Endodermal cell (in vitro differentiated cells): ENCODE measurements around the gene PCSK7. TPM values are rescaled to one million over a fixed set of nuclear protein-coding genes. Genes with fewer than 3 reads are reported as not detected.

Source experiments
- DNase-seq: peaks from one replicate; pipeline ENCODE4 v3.0.0-alpha.2; 2017
- H3K27ac ChIP-seq: 2 replicates; pipeline ENCODE4 v1.5.1; 2013; ENCODE audit warnings: mild to moderate bottlenecking, low read depth, low read length, moderate library complexity
- H3K27me3 ChIP-seq: 2 replicates; pipeline ENCODE4 v1.6.1; 2013; ENCODE audit warnings: mild to moderate bottlenecking, low read length, moderate library complexity; ENCODE audit not compliant: insufficient read depth, control insufficient read depth, poor library complexity, severe bottlenecking
- H3K36me3 ChIP-seq: 2 replicates; pipeline ENCODE4 v1.7.0; 2013; ENCODE audit warnings: mild to moderate bottlenecking, low read length, moderate library complexity; ENCODE audit not compliant: control insufficient read depth, insufficient read depth
- H3K4me1 ChIP-seq: one replicate; pipeline ENCODE4 v1.7.0; 2013; ENCODE audit warnings: low read length; ENCODE audit not compliant: control insufficient read depth, insufficient read depth
- H3K4me3 ChIP-seq: 2 replicates; pipeline ENCODE4 v1.5.1; 2013; ENCODE audit warnings: mild to moderate bottlenecking, low read length, moderate library complexity
- H3K9ac ChIP-seq: 2 replicates; pipeline ENCODE4 v1.6.1; 2013; ENCODE audit warnings: mild to moderate bottlenecking, low read length, moderate library complexity; ENCODE audit not compliant: poor library complexity, severe bottlenecking; ENCODE audit errors: extremely low read depth
- H3K9me3 ChIP-seq: 2 replicates; pipeline ENCODE4 v1.6.1; 2013; ENCODE audit warnings: mild to moderate bottlenecking, low read length, moderate library complexity; ENCODE audit not compliant: control insufficient read depth
- H3K27ac Mint-ChIP-seq: 2 replicates; pipeline ENCODE4 v1.8.0; 2020; ENCODE audit warnings: mixed read lengths
- H3K27me3 Mint-ChIP-seq: 2 replicates; pipeline ENCODE4 v1.8.0; 2021; ENCODE audit warnings: mild to moderate bottlenecking, mixed read lengths; ENCODE audit not compliant: insufficient read depth
- H3K36me3 Mint-ChIP-seq: 2 replicates; pipeline ENCODE4 v1.8.0; 2020; ENCODE audit warnings: low read depth, mixed read lengths
- H3K4me1 Mint-ChIP-seq: 2 replicates; pipeline ENCODE4 v1.8.0; 2020; ENCODE audit warnings: mixed read lengths
- H3K4me3 Mint-ChIP-seq: 2 replicates; pipeline ENCODE4 v1.8.0; 2020; ENCODE audit warnings: mild to moderate bottlenecking, moderate library complexity, mixed read lengths
- H3K9me3 Mint-ChIP-seq: 2 replicates; pipeline ENCODE4 v1.8.0; 2020; ENCODE audit warnings: mild to moderate bottlenecking, mixed read lengths
- WGBS, 2 experiments: methylation state at CpG; one replicate each; pipeline versions ENCODE4 v1.1.5 to v1.1.7; 2013; ENCODE audit warnings: missing lambda C conversion rate in 2 of 2, mixed read lengths in 1 of 2; ENCODE audit not compliant: insufficient coverage in 1 of 2, insufficient read length in 1 of 2; 5-methylcytosine and 5-hydroxymethylcytosine counted together
- total RNA-seq, 2 donors: library from RNA; stranded (reverse); fragmentation: NEBNext Ultra II Directional in 1 of 2; extraction: Animal tissue kit (Norgen Biotek cat#: 25700) in 1 of 2; gene quantifications; 2 replicates in 1 of 2; 3 replicates in 1 of 2; pipeline ENCODE4 v1.2.1, GENCODE V29; 2021
- TF ChIP-seq, protein P1 (sequence below): fragments of 200-600 bp; sonication (generic); conservative IDR thresholded peaks from 2 replicates; pipeline ENCODE4 v1.5.0; 2021; ENCODE audit warnings: antibody characterized with exemption, mild to moderate bottlenecking

Gene PCSK7
- total RNA-seq, 2 donors from 2014 or later: 56.5 to 58.6 TPM

DNA sequence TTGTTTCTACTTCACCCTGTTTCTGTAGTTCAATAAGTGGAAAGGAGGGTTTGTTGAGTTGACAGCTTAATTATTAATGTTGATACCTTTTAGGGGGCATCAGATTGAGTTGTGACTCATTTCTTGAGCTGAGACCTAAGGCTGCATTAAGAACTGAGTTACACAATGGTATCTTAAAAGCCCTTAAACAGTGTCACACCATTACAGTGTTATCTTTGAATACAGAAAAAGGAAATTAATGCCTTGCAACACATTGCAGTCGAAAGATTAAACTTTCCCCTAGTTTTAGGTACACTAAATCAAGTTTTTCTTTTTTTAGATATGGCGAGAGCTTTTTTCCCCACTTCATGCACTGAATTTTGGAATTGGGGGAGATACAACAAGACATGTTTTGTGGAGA lies 71.0 kb downstream of the PCSK7 start:
- Mint-ChIP-seq H3K4me1 (peaks cover 8% of the 10 kb centered on the region), H3K27me3 (no peaks in the 10 kb centered on the region), H3K9me3 (no peaks in the 10 kb centered on the region), H3K36me3 (peaks cover 79% of the 10 kb centered on the region), H3K27ac (no peak overlapping the region), H3K4me3 (no peak overlapping the region)
- WGBS, 2 experiments: 80 to 94% methylated on average over 2 of the region's 2 CpGs
- no peak overlapping the region for H3K9ac ChIP-seq
- H3K4me3 ChIP-seq: no peak overlapping the region
- no peak for DNase-seq
- H3K27ac ChIP-seq: no peak overlapping the region
- TF ChIP-seq, protein P1, sequence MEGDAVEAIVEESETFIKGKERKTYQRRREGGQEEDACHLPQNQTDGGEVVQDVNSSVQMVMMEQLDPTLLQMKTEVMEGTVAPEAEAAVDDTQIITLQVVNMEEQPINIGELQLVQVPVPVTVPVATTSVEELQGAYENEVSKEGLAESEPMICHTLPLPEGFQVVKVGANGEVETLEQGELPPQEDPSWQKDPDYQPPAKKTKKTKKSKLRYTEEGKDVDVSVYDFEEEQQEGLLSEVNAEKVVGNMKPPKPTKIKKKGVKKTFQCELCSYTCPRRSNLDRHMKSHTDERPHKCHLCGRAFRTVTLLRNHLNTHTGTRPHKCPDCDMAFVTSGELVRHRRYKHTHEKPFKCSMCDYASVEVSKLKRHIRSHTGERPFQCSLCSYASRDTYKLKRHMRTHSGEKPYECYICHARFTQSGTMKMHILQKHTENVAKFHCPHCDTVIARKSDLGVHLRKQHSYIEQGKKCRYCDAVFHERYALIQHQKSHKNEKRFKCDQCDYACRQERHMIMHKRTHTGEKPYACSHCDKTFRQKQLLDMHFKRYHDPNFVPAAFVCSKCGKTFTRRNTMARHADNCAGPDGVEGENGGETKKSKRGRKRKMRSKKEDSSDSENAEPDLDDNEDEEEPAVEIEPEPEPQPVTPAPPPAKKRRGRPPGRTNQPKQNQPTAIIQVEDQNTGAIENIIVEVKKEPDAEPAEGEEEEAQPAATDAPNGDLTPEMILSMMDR: no peak
- no peaks in the 10 kb centered on the region for H3K27me3 ChIP-seq
- peaks cover 78% of the 10 kb centered on the region for H3K36me3 ChIP-seq
- H3K9me3 ChIP-seq: no peaks in the 10 kb centered on the region
- H3K4me1 ChIP-seq: no peaks in the 10 kb centered on the region

DNA sequence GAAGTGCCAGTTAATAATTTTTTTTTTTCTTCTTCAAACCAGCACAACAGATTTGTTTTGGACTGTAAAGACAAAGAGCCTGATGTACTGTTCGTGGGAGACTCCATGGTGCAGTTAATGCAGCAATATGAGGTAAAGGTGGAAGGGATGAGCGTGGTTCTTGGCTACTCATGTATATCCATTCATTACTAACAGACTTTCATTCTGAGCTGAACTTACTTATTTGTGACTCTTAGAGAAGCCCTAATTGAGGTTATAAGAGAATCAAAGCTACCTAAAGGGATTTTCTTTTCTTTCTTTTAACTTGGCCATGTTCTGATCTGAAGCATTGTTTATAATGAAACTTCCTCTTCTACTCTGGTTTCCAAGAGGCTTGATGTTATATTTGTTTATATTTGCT lies 72.0 kb downstream of the PCSK7 start:
- Mint-ChIP-seq H3K4me3 (no peak overlapping the region), H3K4me1 (peaks cover 8% of the 10 kb centered on the region), H3K27ac (no peak overlapping the region), H3K27me3 (no peaks in the 10 kb centered on the region), H3K36me3 (peaks cover 78% of the 10 kb centered on the region), H3K9me3 (no peaks in the 10 kb centered on the region)
- Histone ChIP-seq H3K9ac (no peak overlapping the region), H3K36me3 (peaks cover 81% of the 10 kb centered on the region), H3K27ac (no peak overlapping the region), H3K27me3 (no peaks in the 10 kb centered on the region), H3K4me1 (no peaks in the 10 kb centered on the region), H3K4me3 (no peak overlapping the region), H3K9me3 (no peaks in the 10 kb centered on the region)
- TF ChIP-seq, protein P1: no peak
- WGBS, 2 experiments: 89% methylated on average over 1 of the region's 2 CpGs; no CpG with 5 or more reads in 1 of the 2 experiments
- DNase-seq: no peak

DNA sequence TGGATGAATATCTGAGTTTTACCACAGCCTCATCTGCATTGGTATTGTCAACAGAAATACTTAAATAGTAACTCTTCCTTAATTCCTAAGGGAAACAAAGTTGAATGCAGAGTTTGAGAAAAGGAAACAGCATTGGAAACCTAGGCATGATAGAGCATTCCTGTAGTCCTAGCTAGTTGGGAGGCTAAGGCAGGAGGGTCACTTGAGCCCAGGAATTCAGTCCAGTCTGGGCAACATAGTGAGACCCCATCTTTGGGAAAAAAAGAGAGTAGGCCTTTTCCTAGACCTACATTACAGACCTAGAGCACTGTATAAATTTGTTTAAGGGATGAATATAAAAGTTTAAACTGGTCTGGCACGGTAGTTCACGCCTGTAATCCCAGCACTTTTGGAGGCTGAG lies 74.4 kb downstream of the PCSK7 start:
- Mint-ChIP-seq H3K36me3 (peaks cover 76% of the 10 kb centered on the region), H3K27ac (no peak overlapping the region)

More for the DNA sequence above, 74.4 kb downstream of the PCSK7 start:
- 89% methylated on average over 2 of the region's 2 CpGs; no CpG with 5 or more reads in 1 of the 2 experiments for WGBS, 2 experiments
- Histone ChIP-seq H3K27me3 (no peaks in the 10 kb centered on the region), H3K36me3 (peaks cover 80% of the 10 kb centered on the region), H3K27ac (no peak overlapping the region), H3K9ac (no peak overlapping the region), H3K4me3 (no peak overlapping the region), H3K9me3 (no peaks in the 10 kb centered on the region), H3K4me1 (no peaks in the 10 kb centered on the region)
- no peak overlapping the region for H3K4me3 Mint-ChIP-seq
- TF ChIP-seq, protein P1: no peak
- H3K4me1 Mint-ChIP-seq: peaks cover 8% of the 10 kb centered on the region
- no peaks in the 10 kb centered on the region for H3K9me3 Mint-ChIP-seq
- no peak for DNase-seq
- H3K27me3 Mint-ChIP-seq: no peaks in the 10 kb centered on the region
